Bronchial epithelial cell (primary cell): ENCODE results near the gene SIX6. TPM values are rescaled to one million over a fixed set of nuclear protein-coding genes. Genes with fewer than 3 reads are reported as not detected.

Source experiments
- DNase-seq: peaks from one replicate; pipeline ENCODE4 v3.0.0-alpha.2; 2010; ENCODE audit warnings: low read depth
- FAIRE-seq: peaks from 2 replicates; lab custom pipeline; 2011; peaks lifted over from hg19 to GRCh38; lab: Jason Lieb, UNC
- H3K27me3 ChIP-seq: 2 replicates; pipeline ENCODE4 v1.5.1; 2011; ENCODE audit warnings: low read length; ENCODE audit not compliant: control insufficient read depth, insufficient read depth
- H3K36me3 ChIP-seq: 2 replicates; pipeline ENCODE4 v1.5.1; 2011; ENCODE audit warnings: low read length; ENCODE audit not compliant: control insufficient read depth, insufficient read depth
- H3K4me3 ChIP-seq: 2 replicates; pipeline ENCODE4 v1.5.1; 2011; ENCODE audit warnings: mild to moderate bottlenecking, low read depth, low read length, control low read depth
- total RNA-seq: library from RNA; depleted of rRNA; stranded (reverse); fragments of >200 nt; gene quantifications from 2 replicates; pipeline ENCODE4 v1.2.1, GENCODE V29; 2014
- TF ChIP-seq, protein P1 (sequence below): IDR thresholded peaks from 2 replicates; pipeline ENCODE4 v1.5.1; 2011; ENCODE audit warnings: mild to moderate bottlenecking, moderate library complexity, low read length, control low read depth, inconsistent platforms; ENCODE audit not compliant: insufficient read depth, severe bottlenecking

SIX6 gene
- total RNA-seq, 1 donor from 2014 or later = not detected

DNA sequence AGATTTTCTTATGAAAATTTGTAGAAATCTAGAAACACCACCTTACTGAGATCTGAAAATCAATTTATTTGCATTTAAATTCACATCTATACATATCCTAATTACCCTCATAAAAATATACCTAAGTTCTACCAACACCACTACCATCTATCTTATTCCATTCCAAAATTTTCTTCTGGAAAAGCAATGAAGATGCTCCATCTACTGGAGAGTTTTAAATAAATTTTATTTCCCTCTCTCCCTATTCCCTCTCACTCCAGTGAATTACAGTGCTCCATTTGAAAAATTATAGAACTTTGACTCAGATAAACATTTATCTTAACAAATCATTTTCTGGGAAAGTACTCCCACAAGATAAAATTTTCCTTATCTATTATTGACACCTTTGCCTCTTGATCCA lies 20.8 kb upstream of the SIX6 start:
- DNase-seq (peak; percentile 18), FAIRE-seq (no peak)
- Histone ChIP-seq H3K36me3 (no peaks in the 10 kb centered on the region), H3K27me3 (no peaks in the 10 kb centered on the region), H3K4me3 (no peak overlapping the region)
- TF ChIP-seq, protein P1, sequence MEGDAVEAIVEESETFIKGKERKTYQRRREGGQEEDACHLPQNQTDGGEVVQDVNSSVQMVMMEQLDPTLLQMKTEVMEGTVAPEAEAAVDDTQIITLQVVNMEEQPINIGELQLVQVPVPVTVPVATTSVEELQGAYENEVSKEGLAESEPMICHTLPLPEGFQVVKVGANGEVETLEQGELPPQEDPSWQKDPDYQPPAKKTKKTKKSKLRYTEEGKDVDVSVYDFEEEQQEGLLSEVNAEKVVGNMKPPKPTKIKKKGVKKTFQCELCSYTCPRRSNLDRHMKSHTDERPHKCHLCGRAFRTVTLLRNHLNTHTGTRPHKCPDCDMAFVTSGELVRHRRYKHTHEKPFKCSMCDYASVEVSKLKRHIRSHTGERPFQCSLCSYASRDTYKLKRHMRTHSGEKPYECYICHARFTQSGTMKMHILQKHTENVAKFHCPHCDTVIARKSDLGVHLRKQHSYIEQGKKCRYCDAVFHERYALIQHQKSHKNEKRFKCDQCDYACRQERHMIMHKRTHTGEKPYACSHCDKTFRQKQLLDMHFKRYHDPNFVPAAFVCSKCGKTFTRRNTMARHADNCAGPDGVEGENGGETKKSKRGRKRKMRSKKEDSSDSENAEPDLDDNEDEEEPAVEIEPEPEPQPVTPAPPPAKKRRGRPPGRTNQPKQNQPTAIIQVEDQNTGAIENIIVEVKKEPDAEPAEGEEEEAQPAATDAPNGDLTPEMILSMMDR = peak; percentile 7

DNA sequence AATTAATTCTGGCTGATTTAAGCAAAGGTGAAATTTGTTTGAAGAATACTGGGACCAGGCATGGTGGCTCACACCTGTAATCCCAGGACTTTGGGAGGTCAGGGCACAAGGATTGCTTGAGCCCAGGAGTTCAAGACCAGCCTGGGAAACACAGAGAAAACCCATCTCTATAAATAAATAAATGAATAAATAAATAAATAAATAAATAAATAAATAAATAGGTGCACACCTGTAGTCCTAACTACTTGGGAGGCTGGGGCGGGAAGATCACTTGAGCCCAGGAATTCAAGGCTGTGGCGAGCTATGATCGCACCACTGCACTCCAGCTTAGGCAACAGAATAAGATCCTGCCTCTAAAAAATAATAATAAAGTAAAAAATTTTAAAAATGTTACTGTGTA lies 18.7 kb upstream of the SIX6 start:
- TF ChIP-seq, protein P1 = no peak
- H3K27me3 ChIP-seq = no peaks in the 10 kb centered on the region
- no peak for FAIRE-seq
- H3K4me3 ChIP-seq = no peak overlapping the region
- H3K36me3 ChIP-seq = no peaks in the 10 kb centered on the region
- DNase-seq = no peak

DNA sequence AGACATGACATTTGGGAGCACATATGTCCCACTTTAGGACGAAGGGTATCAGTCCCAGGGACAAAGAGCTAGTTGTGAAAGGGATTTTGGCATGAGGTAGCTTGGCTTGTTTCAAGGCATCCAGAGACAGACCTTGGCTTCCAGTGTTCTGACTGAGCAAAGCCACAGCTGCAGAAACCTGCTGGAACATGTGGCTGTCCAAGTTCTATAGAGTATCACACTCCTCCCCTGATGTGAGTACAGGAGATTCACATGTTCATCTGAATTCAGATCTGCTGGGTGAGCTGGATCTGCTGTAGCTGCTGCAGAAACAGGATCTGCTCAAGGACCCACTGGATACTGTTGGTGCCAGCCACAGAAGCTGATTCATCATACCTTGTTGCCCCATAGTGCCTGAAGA lies 13.0 kb upstream of the SIX6 start:
- DNase-seq = peak; percentile 57
- H3K4me3 ChIP-seq = no peak overlapping the region
- H3K27me3 ChIP-seq = no peaks in the 10 kb centered on the region
- H3K36me3 ChIP-seq = no peaks in the 10 kb centered on the region
- TF ChIP-seq, protein P1 = no peak
- no peak for FAIRE-seq

DNA sequence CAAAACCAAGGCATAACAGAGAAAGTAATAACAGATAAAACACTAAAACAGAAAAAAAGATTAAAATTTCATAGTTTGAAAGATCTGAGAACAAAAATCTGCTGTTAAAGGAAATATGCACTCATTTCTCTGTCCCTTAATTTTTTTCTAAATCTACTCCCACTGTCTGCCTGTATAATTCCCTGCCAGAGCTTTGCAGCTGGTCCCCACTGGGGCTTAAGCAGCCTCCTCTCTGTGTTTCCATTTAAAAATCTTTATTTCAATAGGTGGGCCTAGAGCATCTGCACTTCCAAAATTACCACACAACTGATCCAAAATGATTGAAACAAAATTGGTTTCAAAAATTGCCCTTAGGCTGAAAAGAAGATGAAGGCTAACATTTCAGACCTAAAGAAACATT lies 6.4 kb upstream of the SIX6 start:
- Histone ChIP-seq H3K27me3 (peaks cover 16% of the 10 kb centered on the region), H3K4me3 (no peak overlapping the region), H3K36me3 (no peaks in the 10 kb centered on the region)
- DNase-seq = no peak
- TF ChIP-seq, protein P1 = no peak
- FAIRE-seq = no peak

DNA sequence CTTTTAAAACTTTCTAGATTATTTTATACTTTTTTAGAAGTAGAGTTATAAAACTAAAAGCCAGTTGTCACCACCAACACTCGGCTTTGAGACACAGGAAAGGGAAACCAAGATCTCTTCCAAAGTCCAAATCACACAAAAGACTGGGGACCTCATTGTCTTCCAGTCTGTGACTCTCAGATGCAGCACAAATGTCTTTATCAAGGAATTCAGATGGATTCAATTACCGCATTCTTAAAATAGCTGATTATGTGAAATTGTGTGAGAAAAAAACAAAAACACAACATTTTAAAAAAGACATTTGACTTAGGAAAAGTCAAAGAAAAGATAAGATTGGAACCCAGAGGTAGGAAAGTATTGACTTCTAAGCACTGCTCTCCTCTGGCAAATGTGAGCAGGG lies 3.5 kb upstream of the SIX6 start:
- FAIRE-seq (no peak), DNase-seq (no peak)
- H3K36me3 ChIP-seq = no peaks in the 10 kb centered on the region
- peaks cover 42% of the 10 kb centered on the region for H3K27me3 ChIP-seq
- TF ChIP-seq, protein P1 = no peak
- H3K4me3 ChIP-seq = no peak overlapping the region

DNA sequence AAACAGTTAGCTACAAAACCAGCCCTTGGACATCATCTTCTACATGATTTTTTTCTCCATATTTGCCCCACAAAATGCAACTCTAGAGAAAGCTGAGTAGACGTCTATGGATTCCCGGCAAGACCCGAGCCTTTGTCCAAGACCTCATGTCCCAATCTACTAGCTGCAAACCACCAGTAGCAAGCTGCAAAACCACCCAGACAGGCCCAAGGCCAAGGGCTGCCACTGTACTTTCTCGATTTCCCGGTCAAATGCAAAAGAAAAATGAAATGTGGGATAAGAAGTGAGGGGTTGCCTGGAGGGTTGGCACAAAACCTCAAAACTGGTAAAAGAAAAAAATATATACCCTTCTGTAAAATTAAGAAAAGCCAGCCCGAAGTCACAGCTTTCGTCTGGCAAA lies 2.9 kb upstream of the SIX6 start:
- Histone ChIP-seq H3K4me3 (no peak overlapping the region), H3K27me3 (peaks cover 46% of the 10 kb centered on the region), H3K36me3 (no peaks in the 10 kb centered on the region)
- DNase-seq (no peak), FAIRE-seq (no peak)
- TF ChIP-seq, protein P1 = no peak
